ENCODE data around the gene BID.

The BID gene

GRCh38 chr22:17774206-17774925 is at the start of gene BID:
Gene BID (minus strand): TSS chr22:17774469. CDS start chr22:17750116, 24,353 bp downstream.
- ATAC-seq, result peak; percentile 19
- TF ChIP-seq PATZ1 (CRISPR knock-in tag; IDR thresholded peaks at IDR 0.05; ENCODE audit: borderline replicate concordance), result no peak
- TF ChIP-seq, protein P1, sequence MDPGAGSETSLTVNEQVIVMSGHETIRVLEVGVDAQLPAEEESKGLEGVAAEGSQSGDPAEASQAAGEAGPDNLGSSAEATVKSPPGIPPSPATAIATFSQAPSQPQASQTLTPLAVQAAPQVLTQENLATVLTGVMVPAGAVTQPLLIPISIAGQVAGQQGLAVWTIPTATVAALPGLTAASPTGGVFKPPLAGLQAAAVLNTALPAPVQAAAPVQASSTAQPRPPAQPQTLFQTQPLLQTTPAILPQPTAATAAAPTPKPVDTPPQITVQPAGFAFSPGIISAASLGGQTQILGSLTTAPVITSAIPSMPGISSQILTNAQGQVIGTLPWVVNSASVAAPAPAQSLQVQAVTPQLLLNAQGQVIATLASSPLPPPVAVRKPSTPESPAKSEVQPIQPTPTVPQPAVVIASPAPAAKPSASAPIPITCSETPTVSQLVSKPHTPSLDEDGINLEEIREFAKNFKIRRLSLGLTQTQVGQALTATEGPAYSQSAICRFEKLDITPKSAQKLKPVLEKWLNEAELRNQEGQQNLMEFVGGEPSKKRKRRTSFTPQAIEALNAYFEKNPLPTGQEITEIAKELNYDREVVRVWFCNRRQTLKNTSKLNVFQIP (CRISPR knock-in tag; IDR thresholded peaks at IDR 0.05; ENCODE audit: borderline replicate concordance, low read depth), result no peak
- TF ChIP-seq OSR1 (CRISPR knock-in tag; IDR thresholded peaks at IDR 0.05), result no peak
- TF ChIP-seq ZNF8 (CRISPR knock-in tag; IDR thresholded peaks at IDR 0.05), result no peak
- no peak for TF ChIP-seq GLIS3 (CRISPR knock-in tag; IDR thresholded peaks at IDR 0.05)
- TF ChIP-seq ESRRG (CRISPR knock-in tag; IDR thresholded peaks at IDR 0.05), result no peak
- no peak for TF ChIP-seq ARNTL (CRISPR knock-in tag; IDR thresholded peaks at IDR 0.05; ENCODE audit: borderline replicate concordance, low read depth)
- no peak for TF ChIP-seq CSDC2 (CRISPR knock-in tag; IDR thresholded peaks at IDR 0.05)
- TF ChIP-seq CREB5 (CRISPR knock-in tag; IDR thresholded peaks at IDR 0.05; ENCODE audit: low read depth), result no peak
- no peak for TF ChIP-seq TSHZ2 (CRISPR knock-in tag; IDR thresholded peaks at IDR 0.05)
- no peak for TF ChIP-seq ZNF565 (CRISPR knock-in tag; conservative IDR thresholded peaks at IDR 0.05; ENCODE audit: low read depth)
- no peak for TF ChIP-seq ZNF70 (CRISPR knock-in tag; IDR thresholded peaks at IDR 0.05)
- TF ChIP-seq ZFP3 (CRISPR knock-in tag; IDR thresholded peaks at IDR 0.05), result no peak
- TF ChIP-seq ZC3H10 (CRISPR knock-in tag; IDR thresholded peaks at IDR 0.05), result no peak
- TF ChIP-seq TCF4 (CRISPR knock-in tag; IDR thresholded peaks at IDR 0.05; ENCODE audit: borderline replicate concordance), result no peak
- no peak for TF ChIP-seq BACH2 (CRISPR knock-in tag; IDR thresholded peaks at IDR 0.05; ENCODE audit: borderline replicate concordance)
- no peak for TF ChIP-seq PPARA (CRISPR knock-in tag; IDR thresholded peaks at IDR 0.05; ENCODE audit: borderline replicate concordance)
- no peak for TF ChIP-seq RARB (CRISPR knock-in tag; IDR thresholded peaks at IDR 0.05)
- no peak for TF ChIP-seq TOX (CRISPR knock-in tag; IDR thresholded peaks at IDR 0.05; ENCODE audit: borderline replicate concordance)
- no peak for TF ChIP-seq ISL1 (CRISPR knock-in tag; IDR thresholded peaks at IDR 0.05)

- ATAC-seq, result no peak
- no peak for TF ChIP-seq TSHZ2 (CRISPR knock-in tag; IDR thresholded peaks at IDR 0.05)
- no peak for TF ChIP-seq ESRRG (CRISPR knock-in tag; IDR thresholded peaks at IDR 0.05)
- no peak for TF ChIP-seq OSR1 (CRISPR knock-in tag; IDR thresholded peaks at IDR 0.05)
- no peak for TF ChIP-seq BACH2 (CRISPR knock-in tag; IDR thresholded peaks at IDR 0.05; ENCODE audit: borderline replicate concordance)
- no peak for TF ChIP-seq ARNTL (CRISPR knock-in tag; IDR thresholded peaks at IDR 0.05; ENCODE audit: borderline replicate concordance, low read depth)
- TF ChIP-seq, protein P2, sequence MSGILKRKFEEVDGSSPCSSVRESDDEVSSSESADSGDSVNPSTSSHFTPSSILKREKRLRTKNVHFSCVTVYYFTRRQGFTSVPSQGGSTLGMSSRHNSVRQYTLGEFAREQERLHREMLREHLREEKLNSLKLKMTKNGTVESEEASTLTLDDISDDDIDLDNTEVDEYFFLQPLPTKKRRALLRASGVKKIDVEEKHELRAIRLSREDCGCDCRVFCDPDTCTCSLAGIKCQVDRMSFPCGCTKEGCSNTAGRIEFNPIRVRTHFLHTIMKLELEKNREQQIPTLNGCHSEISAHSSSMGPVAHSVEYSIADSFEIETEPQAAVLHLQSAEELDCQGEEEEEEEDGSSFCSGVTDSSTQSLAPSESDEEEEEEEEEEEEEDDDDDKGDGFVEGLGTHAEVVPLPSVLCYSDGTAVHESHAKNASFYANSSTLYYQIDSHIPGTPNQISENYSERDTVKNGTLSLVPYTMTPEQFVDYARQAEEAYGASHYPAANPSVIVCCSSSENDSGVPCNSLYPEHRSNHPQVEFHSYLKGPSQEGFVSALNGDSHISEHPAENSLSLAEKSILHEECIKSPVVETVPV (CRISPR knock-in tag; IDR thresholded peaks at IDR 0.05), result no peak
- TF ChIP-seq SNAI2 (CRISPR knock-in tag; IDR thresholded peaks at IDR 0.05), result no peak
These were observed 49.7 kb upstream of the BID start for GRCh38 chr22:17823964-17824363.

All from SK-N-SH treated with all-trans-retinoic acid at 6 μM for 48 hours (cell line).